Measurements from ENCODE around the gene SLC25A47. TPM values are rescaled to one million over a fixed set of nuclear protein-coding genes. Genes with fewer than 3 reads are reported as not detected.

SLC25A47 gene
- total and polyA plus RNA-seq, 2 donors (not counting 1 experiment from before 2014, with no cell fraction given): under 0.01 TPM; not detected in 1

- H3K27ac ChIP-seq (ENCODE audit: insufficient read depth, low read length): no peak overlapping the region
- TF ChIP-seq, protein P1, sequence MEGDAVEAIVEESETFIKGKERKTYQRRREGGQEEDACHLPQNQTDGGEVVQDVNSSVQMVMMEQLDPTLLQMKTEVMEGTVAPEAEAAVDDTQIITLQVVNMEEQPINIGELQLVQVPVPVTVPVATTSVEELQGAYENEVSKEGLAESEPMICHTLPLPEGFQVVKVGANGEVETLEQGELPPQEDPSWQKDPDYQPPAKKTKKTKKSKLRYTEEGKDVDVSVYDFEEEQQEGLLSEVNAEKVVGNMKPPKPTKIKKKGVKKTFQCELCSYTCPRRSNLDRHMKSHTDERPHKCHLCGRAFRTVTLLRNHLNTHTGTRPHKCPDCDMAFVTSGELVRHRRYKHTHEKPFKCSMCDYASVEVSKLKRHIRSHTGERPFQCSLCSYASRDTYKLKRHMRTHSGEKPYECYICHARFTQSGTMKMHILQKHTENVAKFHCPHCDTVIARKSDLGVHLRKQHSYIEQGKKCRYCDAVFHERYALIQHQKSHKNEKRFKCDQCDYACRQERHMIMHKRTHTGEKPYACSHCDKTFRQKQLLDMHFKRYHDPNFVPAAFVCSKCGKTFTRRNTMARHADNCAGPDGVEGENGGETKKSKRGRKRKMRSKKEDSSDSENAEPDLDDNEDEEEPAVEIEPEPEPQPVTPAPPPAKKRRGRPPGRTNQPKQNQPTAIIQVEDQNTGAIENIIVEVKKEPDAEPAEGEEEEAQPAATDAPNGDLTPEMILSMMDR (conservative IDR thresholded peaks at IDR 0.05 in 1 of 2, IDR thresholded peaks at IDR 0.05 in 1 of 2; ENCODE audit: low read depth in 1 of 2, low read length in 2 of 2): no peak
- no peak for TF ChIP-seq EZH2 (IDR thresholded peaks at IDR 0.05; ENCODE audit: low read length, missing control alignments)
- peaks cover 3% of the 10 kb centered on the region for H3K4me1 ChIP-seq (ENCODE audit: control insufficient read depth, extremely low read depth, insufficient read depth, low read length)
- no peak overlapping the region for H2AFZ ChIP-seq (ENCODE audit: low read length)
- no peaks in the 10 kb centered on the region for H4K20me1 ChIP-seq (ENCODE audit: control insufficient read depth, extremely low read depth, insufficient read depth, low read length)
- H3K27me3 ChIP-seq (ENCODE audit: control insufficient read depth, insufficient read depth, low read length): no peaks in the 10 kb centered on the region
- H3K4me3 ChIP-seq (replicated peaks in 1 of 4; ENCODE audit: control extremely low read depth in 1 of 4, insufficient read depth in 1 of 4, low read depth in 3 of 4, low read length in 4 of 4): no peak overlapping the region
- H3K9ac ChIP-seq (ENCODE audit: insufficient read depth, low read length): no peak overlapping the region
- H3K36me3 ChIP-seq (ENCODE audit: control insufficient read depth, insufficient read depth, low read length): peaks cover 9% of the 10 kb centered on the region
- no peaks in the 10 kb centered on the region for H3K9me3 ChIP-seq (ENCODE audit: control insufficient read depth, insufficient read depth, low read depth, low read length)
- no peak overlapping the region for H3K4me2 ChIP-seq (ENCODE audit: extremely low read depth, insufficient read depth, low read length)
- DNase-seq (ENCODE audit: low read depth in 2 of 2): no peak
- H3K79me2 ChIP-seq (ENCODE audit: control insufficient read depth, insufficient read depth, low read length): no peaks in the 10 kb centered on the region
These were observed 42.6 kb downstream of the SLC25A47 start for GRCh38 chr14:100365741-100366140.

DNA sequence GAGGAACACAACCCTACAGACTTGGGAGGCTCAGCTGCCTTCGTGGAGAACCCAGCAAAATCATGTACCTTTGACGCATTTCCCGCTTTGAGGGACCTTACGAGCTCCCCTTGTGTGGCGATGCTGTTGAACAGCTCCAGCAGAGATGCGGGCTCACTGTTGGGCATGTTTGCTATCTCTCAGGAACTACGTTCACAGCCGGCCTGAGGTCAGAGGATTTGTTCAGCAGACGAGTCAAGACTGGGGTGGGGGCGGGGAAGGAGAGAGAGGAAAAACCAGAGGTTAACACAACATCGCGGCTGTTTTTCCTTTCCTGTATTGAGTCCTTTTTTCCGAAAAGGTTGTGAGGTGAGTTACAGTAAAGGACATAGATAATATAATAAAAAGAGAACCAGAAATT is 45.9 kb downstream of the SLC25A47 start:
- Histone ChIP-seq H3K4me2 (ENCODE audit: extremely low read depth, insufficient read depth, low read length) (no peak overlapping the region), H3K9ac (ENCODE audit: insufficient read depth, low read length) (no peak overlapping the region), H3K4me3 (replicated peaks in 1 of 4; ENCODE audit: control extremely low read depth in 1 of 4, insufficient read depth in 1 of 4, low read depth in 3 of 4, low read length in 4 of 4) (no peak overlapping the region), H2AFZ (ENCODE audit: low read length) (no peak overlapping the region), H4K20me1 (ENCODE audit: control insufficient read depth, extremely low read depth, insufficient read depth, low read length) (no peaks in the 10 kb centered on the region), H3K36me3 (ENCODE audit: control insufficient read depth, insufficient read depth, low read length) (peaks cover 5% of the 10 kb centered on the region), H3K27me3 (ENCODE audit: control insufficient read depth, insufficient read depth, low read length) (no peaks in the 10 kb centered on the region), H3K9me3 (ENCODE audit: control insufficient read depth, insufficient read depth, low read depth, low read length) (no peaks in the 10 kb centered on the region), H3K27ac (ENCODE audit: insufficient read depth, low read length) (no peak overlapping the region), H3K4me1 (ENCODE audit: control insufficient read depth, extremely low read depth, insufficient read depth, low read length) (no peaks in the 10 kb centered on the region), H3K79me2 (ENCODE audit: control insufficient read depth, insufficient read depth, low read length) (peaks cover 3% of the 10 kb centered on the region)
- DNase-seq (ENCODE audit: low read depth in 2 of 2): no peak
- no peak for TF ChIP-seq EZH2 (IDR thresholded peaks at IDR 0.05; ENCODE audit: low read length, missing control alignments)
- TF ChIP-seq, protein P1 (conservative IDR thresholded peaks at IDR 0.05 in 1 of 2, IDR thresholded peaks at IDR 0.05 in 1 of 2; ENCODE audit: low read depth in 1 of 2, low read length in 2 of 2): no peak

DNA sequence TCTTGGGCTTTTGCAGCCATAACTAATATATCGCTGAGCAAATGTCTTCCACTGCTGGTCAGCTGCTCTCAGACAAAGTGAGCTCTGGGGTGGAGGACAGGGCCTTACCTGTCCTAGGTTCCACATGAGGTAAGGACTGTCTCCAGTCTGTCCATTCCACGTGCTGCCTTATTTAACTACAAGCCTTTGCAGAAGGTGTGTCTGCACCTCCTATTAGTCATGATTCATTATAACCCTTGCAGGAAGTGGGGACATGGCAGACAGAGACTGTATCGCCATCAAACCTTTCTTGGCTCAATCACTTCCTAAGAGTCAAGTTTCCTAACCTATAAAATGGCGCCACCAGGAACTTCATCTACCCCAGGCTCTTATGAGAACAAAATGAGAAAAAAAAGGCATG is 46.9 kb downstream of the SLC25A47 start:
- Histone ChIP-seq H4K20me1 (ENCODE audit: control insufficient read depth, extremely low read depth, insufficient read depth, low read length) (no peaks in the 10 kb centered on the region), H3K79me2 (ENCODE audit: control insufficient read depth, insufficient read depth, low read length) (peaks cover 12% of the 10 kb centered on the region), H3K9ac (ENCODE audit: insufficient read depth, low read length) (no peak overlapping the region), H3K4me2 (ENCODE audit: extremely low read depth, insufficient read depth, low read length) (no peak overlapping the region), H3K27ac (ENCODE audit: insufficient read depth, low read length) (no peak overlapping the region), H3K4me3 (replicated peaks in 1 of 4; ENCODE audit: control extremely low read depth in 1 of 4, insufficient read depth in 1 of 4, low read depth in 3 of 4, low read length in 4 of 4) (no peak overlapping the region), H2AFZ (ENCODE audit: low read length) (no peak overlapping the region), H3K9me3 (ENCODE audit: control insufficient read depth, insufficient read depth, low read depth, low read length) (no peaks in the 10 kb centered on the region), H3K27me3 (ENCODE audit: control insufficient read depth, insufficient read depth, low read length) (no peaks in the 10 kb centered on the region), H3K36me3 (ENCODE audit: control insufficient read depth, insufficient read depth, low read length) (peaks cover 5% of the 10 kb centered on the region), H3K4me1 (ENCODE audit: control insufficient read depth, extremely low read depth, insufficient read depth, low read length) (peaks cover 3% of the 10 kb centered on the region)
- no peak for TF ChIP-seq EZH2 (IDR thresholded peaks at IDR 0.05; ENCODE audit: low read length, missing control alignments)
- TF ChIP-seq, protein P1 (conservative IDR thresholded peaks at IDR 0.05 in 1 of 2, IDR thresholded peaks at IDR 0.05 in 1 of 2; ENCODE audit: low read depth in 1 of 2, low read length in 2 of 2): no peak
- no peak for DNase-seq (ENCODE audit: low read depth in 2 of 2)
